Endothelial cell (in vitro differentiated cells): ENCODE data around the gene NAV2. TPM values are rescaled to one million over a fixed set of nuclear protein-coding genes. Genes with fewer than 3 reads are reported as not detected.

Experiments
- DNase-seq: peaks from one replicate; pipeline ENCODE4 v3.0.0; 2021; ENCODE audit warnings: low spot score
- H3K27ac Mint-ChIP-seq: one replicate; pipeline ENCODE4 v1.8.0; 2021; ENCODE audit warnings: mixed read lengths, inconsistent platforms; ENCODE audit not compliant: unreplicated experiment
- H3K27me3 Mint-ChIP-seq: one replicate; pipeline ENCODE4 v1.8.0; 2021; ENCODE audit warnings: mild to moderate bottlenecking, moderate library complexity, mixed read lengths, inconsistent platforms; ENCODE audit not compliant: unreplicated experiment
- H3K36me3 Mint-ChIP-seq: one replicate; pipeline ENCODE4 v1.8.0; 2021; ENCODE audit warnings: mild to moderate bottlenecking, low read depth, mixed read lengths, inconsistent platforms; ENCODE audit not compliant: unreplicated experiment
- H3K4me1 Mint-ChIP-seq: one replicate; pipeline ENCODE4 v1.8.0; 2021; ENCODE audit warnings: mild to moderate bottlenecking, mixed read lengths, inconsistent platforms; ENCODE audit not compliant: unreplicated experiment
- H3K4me3 Mint-ChIP-seq: one replicate; pipeline ENCODE4 v1.8.0; 2021; ENCODE audit warnings: mild to moderate bottlenecking, mixed read lengths, inconsistent platforms; ENCODE audit not compliant: unreplicated experiment
- H3K9me3 Mint-ChIP-seq: one replicate; pipeline ENCODE4 v1.8.0; 2021; ENCODE audit warnings: mixed read lengths, inconsistent platforms; ENCODE audit not compliant: unreplicated experiment
- total RNA-seq: library from RNA; stranded (reverse); fragmentation: NEBNext Ultra II Directional; extraction: Animal tissue kit (Norgen Biotek cat#: 25700); gene quantifications from one replicate; pipeline ENCODE4 v1.2.1, GENCODE V29; 2021; ENCODE audit not compliant: unreplicated experiment
- TF ChIP-seq, protein P1 (sequence below): fragments of 200-600 bp; sonication (generic); IDR thresholded peaks from one replicate; pipeline ENCODE4 v1.5.0; 2021; ENCODE audit warnings: antibody characterized with exemption; ENCODE audit not compliant: unreplicated experiment

NAV2 gene
- total RNA-seq, 1 donor from 2014 or later = 15.6 TPM

DNA sequence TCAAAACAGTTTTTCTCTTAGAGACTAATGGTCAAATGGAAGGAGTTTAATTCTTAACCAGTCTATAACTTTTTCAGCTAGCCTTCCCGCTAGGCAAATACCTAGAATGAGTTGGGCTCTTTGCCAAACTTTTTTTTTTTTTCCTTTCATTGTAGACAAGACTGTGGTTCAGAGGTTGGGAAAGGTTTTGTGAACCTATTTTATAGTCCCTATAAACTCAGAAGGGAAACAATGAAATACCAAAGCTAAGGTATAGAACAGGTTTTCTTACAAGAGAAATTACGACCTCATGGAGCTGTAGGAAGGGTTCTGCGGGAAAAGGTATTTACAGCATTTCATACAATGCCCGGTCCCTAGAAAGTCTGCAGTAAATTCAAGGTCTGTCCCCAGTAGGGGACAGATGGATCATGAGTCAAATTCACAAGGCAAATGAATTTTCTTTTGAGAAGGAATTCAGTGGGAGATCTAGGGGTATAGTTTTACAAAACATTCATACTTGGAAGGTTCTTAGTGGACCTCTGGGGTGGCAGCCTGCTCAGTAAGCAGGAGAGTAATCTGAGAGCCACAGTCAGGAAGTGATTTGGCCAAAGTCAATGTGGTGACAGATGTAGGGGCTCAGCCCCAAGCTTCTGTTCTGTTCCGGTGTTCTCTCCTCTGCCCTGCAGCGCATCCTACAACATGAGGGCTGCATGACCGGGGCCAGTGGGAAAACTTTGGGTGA is 300.9 kb downstream of the NAV2 start:
- Mint-ChIP-seq H3K27ac (no peak overlapping the region), H3K4me1 (peaks cover 16% of the 10 kb centered on the region), H3K27me3 (no peaks in the 10 kb centered on the region), H3K9me3 (no peaks in the 10 kb centered on the region), H3K36me3 (no peaks in the 10 kb centered on the region), H3K4me3 (no peak overlapping the region)
- no peak for DNase-seq
- TF ChIP-seq, protein P1, sequence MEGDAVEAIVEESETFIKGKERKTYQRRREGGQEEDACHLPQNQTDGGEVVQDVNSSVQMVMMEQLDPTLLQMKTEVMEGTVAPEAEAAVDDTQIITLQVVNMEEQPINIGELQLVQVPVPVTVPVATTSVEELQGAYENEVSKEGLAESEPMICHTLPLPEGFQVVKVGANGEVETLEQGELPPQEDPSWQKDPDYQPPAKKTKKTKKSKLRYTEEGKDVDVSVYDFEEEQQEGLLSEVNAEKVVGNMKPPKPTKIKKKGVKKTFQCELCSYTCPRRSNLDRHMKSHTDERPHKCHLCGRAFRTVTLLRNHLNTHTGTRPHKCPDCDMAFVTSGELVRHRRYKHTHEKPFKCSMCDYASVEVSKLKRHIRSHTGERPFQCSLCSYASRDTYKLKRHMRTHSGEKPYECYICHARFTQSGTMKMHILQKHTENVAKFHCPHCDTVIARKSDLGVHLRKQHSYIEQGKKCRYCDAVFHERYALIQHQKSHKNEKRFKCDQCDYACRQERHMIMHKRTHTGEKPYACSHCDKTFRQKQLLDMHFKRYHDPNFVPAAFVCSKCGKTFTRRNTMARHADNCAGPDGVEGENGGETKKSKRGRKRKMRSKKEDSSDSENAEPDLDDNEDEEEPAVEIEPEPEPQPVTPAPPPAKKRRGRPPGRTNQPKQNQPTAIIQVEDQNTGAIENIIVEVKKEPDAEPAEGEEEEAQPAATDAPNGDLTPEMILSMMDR = no peak

DNA sequence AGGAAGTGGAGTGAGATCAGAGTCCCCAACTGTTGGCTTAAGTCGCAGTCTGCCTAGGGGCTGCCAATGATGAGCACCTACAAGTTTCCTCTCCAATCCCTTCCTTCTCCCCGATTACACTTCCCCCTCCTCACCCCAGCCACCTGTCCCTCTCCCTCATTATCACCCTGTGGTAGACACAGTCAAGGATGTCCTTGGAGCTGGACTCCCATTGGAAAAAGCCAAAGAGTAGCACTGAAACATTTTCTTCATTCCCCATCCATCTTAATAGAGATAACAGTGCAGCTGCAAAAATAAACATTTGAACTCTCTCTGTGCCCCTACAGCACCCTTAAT is 301.4 kb downstream of the NAV2 start:
- H3K4me3 Mint-ChIP-seq = no peak overlapping the region
- no peak overlapping the region for H3K27ac Mint-ChIP-seq
- TF ChIP-seq, protein P1 = no peak
- H3K36me3 Mint-ChIP-seq = no peaks in the 10 kb centered on the region
- H3K4me1 Mint-ChIP-seq = peaks cover 16% of the 10 kb centered on the region
- DNase-seq = no peak
- H3K27me3 Mint-ChIP-seq = no peaks in the 10 kb centered on the region
- no peaks in the 10 kb centered on the region for H3K9me3 Mint-ChIP-seq

DNA sequence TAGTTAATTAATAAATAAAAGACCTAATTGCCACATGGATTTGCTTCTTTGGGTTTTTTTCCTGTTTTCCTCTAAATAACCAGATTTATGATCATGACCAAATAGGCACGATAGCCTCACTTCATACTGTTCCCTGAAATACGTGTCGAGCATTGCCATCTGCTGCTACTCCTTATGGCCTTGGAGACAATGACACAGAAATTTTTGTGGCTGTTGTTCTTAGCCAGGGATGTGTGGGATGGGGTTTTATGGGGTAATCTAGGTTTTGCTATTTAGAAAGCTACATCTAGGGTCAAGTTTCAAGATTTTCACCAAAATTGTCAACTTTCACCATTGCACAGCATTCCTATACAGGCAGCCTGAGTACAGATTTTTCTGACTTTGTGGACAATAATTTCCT is 302.5 kb downstream of the NAV2 start:
- H3K9me3 Mint-ChIP-seq = no peaks in the 10 kb centered on the region

DNA sequence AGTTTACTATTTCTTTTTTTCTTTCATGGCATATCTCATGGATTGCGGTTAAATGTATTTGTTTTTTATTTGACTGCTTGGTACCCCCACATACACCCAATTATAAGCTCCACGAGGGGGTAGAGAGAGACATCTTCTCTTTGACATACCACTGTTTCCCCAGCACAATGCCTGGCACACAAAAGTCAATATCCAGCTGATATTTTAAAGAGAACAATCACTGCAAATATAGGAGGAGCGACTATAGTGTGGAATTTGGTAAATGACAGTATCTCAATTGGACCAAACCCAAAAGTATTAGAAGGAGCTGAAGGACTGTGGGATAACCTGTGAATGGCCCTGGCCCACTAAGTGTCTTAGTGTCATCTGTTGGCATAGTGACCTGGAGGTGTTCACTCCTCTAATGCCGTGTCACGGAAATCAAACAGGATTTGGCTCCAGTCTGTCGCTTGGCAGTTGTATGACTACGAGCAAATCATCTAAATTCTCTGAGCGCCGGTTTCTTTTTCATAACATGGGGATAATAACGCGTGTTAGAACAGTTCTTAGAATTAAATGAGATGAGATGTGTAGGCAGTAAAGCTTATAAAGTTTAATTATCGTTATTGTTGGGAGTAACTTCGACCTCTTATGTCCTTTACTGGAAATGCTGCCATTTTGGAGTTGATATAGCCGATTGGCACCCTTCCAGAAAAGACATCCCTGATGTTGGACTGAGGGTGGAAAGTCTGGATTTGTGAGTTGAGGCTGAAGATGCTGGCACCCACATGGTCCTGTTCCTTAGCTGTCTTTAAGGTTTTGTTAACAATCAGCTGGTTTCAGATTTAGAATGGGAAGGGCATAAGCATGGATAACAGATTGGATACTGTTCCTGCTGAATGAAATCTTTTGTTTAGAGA is 303.1 kb downstream of the NAV2 start:
- DNase-seq = no peak
- Mint-ChIP-seq H3K9me3 (no peaks in the 10 kb centered on the region), H3K4me1 (peaks cover 16% of the 10 kb centered on the region), H3K27ac (no peak overlapping the region), H3K27me3 (no peaks in the 10 kb centered on the region), H3K4me3 (no peak overlapping the region), H3K36me3 (no peaks in the 10 kb centered on the region)
- TF ChIP-seq, protein P1 = no peak

More for the DNA sequence above, 302.5 kb downstream of the NAV2 start:
- TF ChIP-seq, protein P1 = no peak
- H3K27ac Mint-ChIP-seq = no peak overlapping the region
- peaks cover 16% of the 10 kb centered on the region for H3K4me1 Mint-ChIP-seq
- no peak overlapping the region for H3K4me3 Mint-ChIP-seq
- H3K36me3 Mint-ChIP-seq = no peaks in the 10 kb centered on the region
- no peak for DNase-seq
- H3K27me3 Mint-ChIP-seq = no peaks in the 10 kb centered on the region

DNA sequence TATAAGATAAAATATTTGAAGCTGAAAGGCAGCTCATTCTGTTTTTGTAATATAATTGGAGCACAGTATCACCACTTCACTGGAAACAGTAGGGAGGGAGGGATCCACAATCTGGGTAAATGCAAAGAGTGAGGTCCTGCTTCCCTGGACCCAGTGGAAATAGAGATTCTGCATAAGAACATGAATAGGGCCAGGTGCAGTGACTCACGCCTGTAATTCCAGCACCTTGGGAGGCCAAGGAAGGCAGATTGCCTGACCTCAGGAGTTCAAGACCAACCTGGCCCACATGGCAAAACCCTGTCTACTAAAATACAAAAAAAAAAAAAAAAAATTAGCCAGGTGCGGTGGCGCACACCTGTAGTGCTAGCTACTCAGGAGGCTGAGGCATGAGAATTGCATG is 303.9 kb downstream of the NAV2 start:
- Mint-ChIP-seq H3K4me3 (no peak overlapping the region), H3K9me3 (no peaks in the 10 kb centered on the region), H3K4me1 (peaks cover 16% of the 10 kb centered on the region), H3K27me3 (peaks cover 1% of the 10 kb centered on the region), H3K36me3 (no peaks in the 10 kb centered on the region), H3K27ac (no peak overlapping the region)
- TF ChIP-seq, protein P1 = no peak
- DNase-seq = no peak
